Tibial nerve (tissue), 4 donors: ENCODE data around the gene OPCML. TPM values are rescaled to one million over a fixed set of nuclear protein-coding genes. Genes with fewer than 3 reads are reported as not detected.

Source experiments
- DNase-seq, 2 donors: peaks; one replicate each; pipeline ENCODE4 v3.0.0-alpha.2; 2019; ENCODE audit warnings: low spot score in 2 of 2
- H3K27ac ChIP-seq, 4 donors: fragments of 200-600 bp; sonication (generic) in 3 of 4; one replicate each; pipeline ENCODE4 v1.5.1; 2017 to 2019; ENCODE audit warnings: mild to moderate bottlenecking in 1 of 4
- H3K27me3 ChIP-seq, 2 donors: fragments of 200-600 bp; sonication (generic) in 1 of 2; one replicate each; pipeline versions ENCODE4 v1.5.1 to v1.6.0; 2017 to 2019
- H3K36me3 ChIP-seq, 3 donors: fragments of 200-600 bp; sonication (generic); one replicate each; pipeline ENCODE4 v1.5.1; 2018 to 2019
- H3K4me1 ChIP-seq, 4 donors: fragments of 200-600 bp; sonication (generic) in 3 of 4; one replicate each; pipeline ENCODE4 v1.5.1; 2017 to 2019
- H3K4me3 ChIP-seq, 4 donors: fragments of 200-600 bp; sonication (generic) in 3 of 4; one replicate each; pipeline ENCODE4 v1.5.1; 2017 to 2019; ENCODE audit warnings: mild to moderate bottlenecking in 1 of 4, moderate library complexity in 1 of 4
- H3K9me3 ChIP-seq, 4 donors: fragments of 200-600 bp; sonication (generic) in 3 of 4; one replicate each; pipeline ENCODE4 v1.5.1; 2017 to 2019
- CTCF ChIP-seq, 5 experiments: fragments of 200-600 bp in 3 of 5; fragments of 450-650 bp in 2 of 5; sonication (generic) in 3 of 5; IDR thresholded peaks; one replicate each; pipeline ENCODE4 v1.5.1; 2016 to 2019; ENCODE audit warnings: antibody characterized with exemption in 5 of 5, mild to moderate bottlenecking in 3 of 5, moderate library complexity in 2 of 5
- EP300 ChIP-seq, 2 donors: sonication (generic); formaldehyde crosslinking; IDR thresholded peaks; one replicate each; pipeline ENCODE4 v1.6.1; 2017; ENCODE audit warnings: antibody characterized with exemption in 2 of 2, mild to moderate bottlenecking in 1 of 2
- POLR2A ChIP-seq, 2 donors: fragments of 450-650 bp; IDR thresholded peaks; one replicate each; pipeline ENCODE4 v1.6.1; 2017; ENCODE audit warnings: antibody characterized with exemption in 2 of 2, mild to moderate bottlenecking in 2 of 2, moderate library complexity in 2 of 2
- WGBS, 2 donors: methylation state at CpG; one replicate each; pipeline ENCODE4 v1.1.5; 2018; 5-methylcytosine and 5-hydroxymethylcytosine counted together
- total RNA-seq, 4 donors: library from RNA; depleted of rRNA; stranded (reverse); fragments of >200 nt; gene quantifications; one replicate each; pipeline ENCODE4 v1.1.0, GENCODE V29; 2016

Gene OPCML
- total RNA-seq, 4 donors from 2014 or later, result 1.0 to 10.8 (median 1.9) TPM

- DNase-seq, result no peak
- 90 to 92% methylated on average over 9 of the region's 9 CpGs for WGBS, 2 donors
- H3K27me3 ChIP-seq, result no peaks in the 10 kb centered on the region
- TF ChIP-seq POLR2A (IDR thresholded peaks at IDR 0.05) (no peak), CTCF (IDR thresholded peaks at IDR 0.05) (no peak), EP300 (IDR thresholded peaks at IDR 0.05) (no peak)
- peaks cover 0 to 3% (median 0%) of the 10 kb centered on the region in 4 donors for H3K4me1 ChIP-seq
- H3K4me3 ChIP-seq, result no peak overlapping the region
- H3K36me3 ChIP-seq, result no peaks in the 10 kb centered on the region
- no peaks in the 10 kb centered on the region for H3K9me3 ChIP-seq
- H3K27ac ChIP-seq, result no peak overlapping the region
Observed at GRCh38 chr11:133408936-133409335, 123.4 kb downstream of the OPCML start.

- 93 to 100% methylated on average over 3 of the region's 3 CpGs for WGBS, 2 donors
Observed at GRCh38 chr11:133408402-133408801, 123.9 kb downstream of the OPCML start.

GRCh38 chr11:133406489-133406888 lies 125.8 kb downstream of the OPCML start:
- WGBS, 2 donors, result 89 to 91% methylated on average over 4 of the region's 4 CpGs
- H3K4me1 ChIP-seq, result peaks cover 0 to 3% (median 0%) of the 10 kb centered on the region in 4 donors
- no peak overlapping the region for H3K27ac ChIP-seq
- H3K9me3 ChIP-seq, result no peaks in the 10 kb centered on the region
- H3K36me3 ChIP-seq, result no peaks in the 10 kb centered on the region
- H3K27me3 ChIP-seq, result no peaks in the 10 kb centered on the region
- DNase-seq, result no peak
- TF ChIP-seq POLR2A (IDR thresholded peaks at IDR 0.05) (no peak), EP300 (IDR thresholded peaks at IDR 0.05) (no peak), CTCF (IDR thresholded peaks at IDR 0.05) (no peak)
- H3K4me3 ChIP-seq, result no peak overlapping the region

More at GRCh38 chr11:133408402-133408801, 123.9 kb downstream of the OPCML start:
- DNase-seq, result no peak
- peaks cover 0 to 3% (median 0%) of the 10 kb centered on the region in 4 donors for H3K4me1 ChIP-seq
- H3K27me3 ChIP-seq, result no peaks in the 10 kb centered on the region
- H3K36me3 ChIP-seq, result no peaks in the 10 kb centered on the region
- TF ChIP-seq POLR2A (IDR thresholded peaks at IDR 0.05), result no peak
- TF ChIP-seq EP300 (IDR thresholded peaks at IDR 0.05), result no peak
- TF ChIP-seq CTCF (IDR thresholded peaks at IDR 0.05), result no peak
- H3K9me3 ChIP-seq, result no peaks in the 10 kb centered on the region
- H3K27ac ChIP-seq, result no peak overlapping the region
- H3K4me3 ChIP-seq, result no peak overlapping the region

- Histone ChIP-seq H3K4me1 (peaks cover 0 to 3% (median 0%) of the 10 kb centered on the region in 4 donors), H3K4me3 (no peak overlapping the region), H3K9me3 (no peaks in the 10 kb centered on the region), H3K27me3 (no peaks in the 10 kb centered on the region), H3K36me3 (no peaks in the 10 kb centered on the region), H3K27ac (no peak overlapping the region)
- no peak for DNase-seq
- WGBS, 2 donors, result 88 to 96% methylated on average over 6 of the region's 6 CpGs
- TF ChIP-seq POLR2A (IDR thresholded peaks at IDR 0.05), result no peak
- TF ChIP-seq CTCF (IDR thresholded peaks at IDR 0.05), result no peak
- TF ChIP-seq EP300 (IDR thresholded peaks at IDR 0.05), result no peak
Observed at GRCh38 chr11:133403900-133404299, 128.4 kb downstream of the OPCML start.

- H3K4me3 ChIP-seq, result no peak overlapping the region
- 90 to 92% methylated on average over 4 of the region's 4 CpGs for WGBS, 2 donors
- H3K9me3 ChIP-seq, result no peaks in the 10 kb centered on the region
- no peaks in the 10 kb centered on the region for H3K36me3 ChIP-seq
- no peaks in the 10 kb centered on the region for H3K27me3 ChIP-seq
- peaks cover 0 to 3% (median 0%) of the 10 kb centered on the region in 4 donors for H3K4me1 ChIP-seq
- DNase-seq, result no peak
- TF ChIP-seq EP300 (IDR thresholded peaks at IDR 0.05), result no peak
- no peak for TF ChIP-seq POLR2A (IDR thresholded peaks at IDR 0.05)
- TF ChIP-seq CTCF (IDR thresholded peaks at IDR 0.05), result no peak
- no peak overlapping the region for H3K27ac ChIP-seq
Observed at GRCh38 chr11:133402551-133402950, 129.8 kb downstream of the OPCML start.
